Stimulated activated CD4-positive, alpha-beta T cell treated with anti-CD3 and anti-CD28 coated beads, Interleukin-4, amount 100 ng/mL, for 1 hour (primary cell): ENCODE data around the gene ERC2.

Experiments
- DNase-seq: peaks from one replicate; pipeline ENCODE4 v3.0.0-alpha.2; 2020

Gene ERC2

GRCh38 chr3:55564726-55565125 is 903.5 kb downstream of the ERC2 start:
- DNase-seq = no peak

GRCh38 chr3:55562700-55563099 is 905.6 kb downstream of the ERC2 start:
- DNase-seq = no peak

GRCh38 chr3:55559500-55560423 is 908.5 kb downstream of the ERC2 start:
- no peak for DNase-seq

GRCh38 chr3:55558316-55558715 is 910.0 kb downstream of the ERC2 start:
- DNase-seq = no peak

GRCh38 chr3:55557549-55557948 is 910.7 kb downstream of the ERC2 start:
- DNase-seq = no peak

- no peak for DNase-seq
These were observed 911.4 kb downstream of the ERC2 start for GRCh38 chr3:55556619-55557537.

GRCh38 chr3:55555873-55556618 is 912.2 kb downstream of the ERC2 start:
- DNase-seq = no peak

- DNase-seq = no peak
These were observed 913.4 kb downstream of the ERC2 start for GRCh38 chr3:55554634-55555425.

- DNase-seq = no peak
These were observed 916.6 kb downstream of the ERC2 start for GRCh38 chr3:55551644-55552043.

GRCh38 chr3:55549177-55549576 is 919.1 kb downstream of the ERC2 start:
- DNase-seq = no peak

GRCh38 chr3:55546866-55547669 is 921.2 kb downstream of the ERC2 start:
- no peak for DNase-seq

- DNase-seq = no peak
These were observed 922.3 kb downstream of the ERC2 start for GRCh38 chr3:55545995-55546394.

GRCh38 chr3:55544219-55544618 is 924.0 kb downstream of the ERC2 start:
- DNase-seq = no peak

GRCh38 chr3:55543181-55543614 is 925.1 kb downstream of the ERC2 start:
- no peak for DNase-seq

GRCh38 chr3:55541456-55541855 is 926.8 kb downstream of the ERC2 start:
- no peak for DNase-seq

GRCh38 chr3:55541016-55541415 is 927.3 kb downstream of the ERC2 start:
- no peak for DNase-seq

- DNase-seq = no peak
These were observed 927.7 kb downstream of the ERC2 start for GRCh38 chr3:55540579-55540978.

GRCh38 chr3:55538158-55538557 is 930.1 kb downstream of the ERC2 start:
- no peak for DNase-seq

GRCh38 chr3:55537563-55537962 is 930.7 kb downstream of the ERC2 start:
- no peak for DNase-seq

- no peak for DNase-seq
These were observed 931.1 kb downstream of the ERC2 start for GRCh38 chr3:55537129-55537528.

- no peak for DNase-seq
These were observed 933.4 kb downstream of the ERC2 start for GRCh38 chr3:55534876-55535275.
